HG02840 (cell line): ENCODE measurements around the gene CBX1.

Experiments used
- ATAC-seq: cut with Tn5 transposase; IDR thresholded peaks from one replicate; pipeline ENCODE4 v1.9.1; 2021; ENCODE audit warnings: mild to moderate bottlenecking, moderate library complexity, moderate number of reproducible peaks; ENCODE audit not compliant: unreplicated experiment, low FRiP score

CBX1 gene

DNA sequence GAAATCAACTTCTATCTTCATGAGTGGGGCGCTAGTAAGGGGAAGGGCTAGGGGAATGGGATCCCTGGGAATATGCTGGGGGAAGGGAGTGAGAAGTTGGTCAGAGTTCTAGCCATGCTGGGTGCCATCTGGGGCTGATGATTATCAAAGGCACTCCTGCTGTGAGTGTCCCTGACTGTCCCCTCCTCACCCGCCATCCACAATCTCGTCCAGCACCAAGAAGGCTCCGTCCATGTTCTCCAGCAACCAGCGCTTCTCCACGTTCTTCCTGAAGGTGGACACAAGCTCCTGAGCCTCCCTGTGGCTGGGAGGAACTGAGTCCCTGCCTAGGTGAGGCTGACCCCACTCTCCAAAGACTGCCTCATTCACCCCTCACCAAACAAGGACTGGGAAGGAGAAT, 69.3 kb downstream of the CBX1 start:
- no peak for ATAC-seq

DNA sequence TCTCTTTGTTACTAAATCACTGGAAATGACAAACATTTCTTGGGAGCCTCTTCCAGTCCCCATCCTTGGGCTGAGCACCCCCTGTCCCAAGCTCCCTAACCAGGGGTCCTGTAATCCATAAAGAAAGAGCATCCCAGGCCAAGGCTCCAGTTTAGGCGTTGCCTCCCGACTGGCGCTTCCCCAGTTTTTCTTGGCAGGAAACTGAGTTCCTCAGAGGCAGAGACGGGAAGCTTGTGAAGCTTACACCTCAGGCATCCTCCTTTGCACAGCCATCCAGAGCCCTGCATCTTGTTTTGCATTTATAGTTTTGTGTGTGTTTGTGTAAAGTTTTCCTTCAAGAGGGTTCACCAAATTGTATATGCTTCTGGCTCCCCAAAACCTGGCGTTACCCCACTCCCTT, 70.7 kb downstream of the CBX1 start:
- ATAC-seq = no peak

DNA sequence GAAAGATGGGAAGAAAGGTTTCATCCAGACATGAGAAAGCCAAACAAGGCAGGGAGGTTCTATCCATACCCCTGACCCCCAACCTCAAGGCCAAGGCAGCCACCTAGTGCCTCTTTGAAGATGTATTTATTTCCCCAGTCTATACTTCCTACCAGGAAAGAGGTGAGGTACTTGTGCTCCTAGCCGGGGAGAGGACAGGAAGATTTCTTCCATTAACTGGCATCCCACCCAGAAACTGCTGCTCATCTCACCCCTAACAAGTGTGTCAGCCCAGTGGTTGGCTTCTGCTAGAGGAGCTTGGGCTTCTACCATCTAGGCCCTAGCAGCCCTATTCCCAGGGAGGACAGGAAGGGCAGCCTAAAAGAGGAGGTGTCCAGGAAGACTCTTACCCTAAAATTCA, 72.5 kb downstream of the CBX1 start:
- ATAC-seq = no peak

DNA sequence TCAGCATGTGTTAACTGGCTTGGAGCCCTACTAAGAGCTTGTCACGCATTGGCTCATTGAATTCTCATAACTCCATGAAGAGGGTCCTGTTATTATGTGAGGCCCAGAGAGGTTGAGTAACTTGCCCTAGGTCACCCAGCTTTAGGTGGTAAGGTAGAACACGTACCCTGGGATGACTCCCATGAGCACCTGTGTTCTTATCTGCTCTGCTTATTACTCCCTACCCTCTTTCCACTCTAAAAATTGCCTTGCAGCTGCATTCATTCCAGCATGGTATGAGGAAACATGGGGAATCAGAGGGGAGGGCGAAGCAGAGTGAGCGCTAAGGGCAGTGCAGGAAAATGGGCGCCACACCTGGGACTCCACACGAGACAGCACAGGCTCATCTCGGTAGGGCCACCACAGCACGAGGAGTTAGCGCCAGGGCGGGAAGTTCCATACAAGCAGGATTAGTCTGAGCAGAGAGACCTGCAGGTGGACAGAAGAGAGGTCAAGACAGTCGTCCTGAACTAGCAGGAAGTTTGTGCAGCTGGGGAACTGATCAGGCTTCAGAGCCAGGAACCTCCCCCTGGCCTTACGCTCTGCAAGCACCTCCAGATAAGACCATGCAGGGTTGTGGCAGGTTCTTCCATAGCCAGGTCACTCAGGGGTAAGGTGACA, 73.8 kb downstream of the CBX1 start:
- ATAC-seq = no peak

DNA sequence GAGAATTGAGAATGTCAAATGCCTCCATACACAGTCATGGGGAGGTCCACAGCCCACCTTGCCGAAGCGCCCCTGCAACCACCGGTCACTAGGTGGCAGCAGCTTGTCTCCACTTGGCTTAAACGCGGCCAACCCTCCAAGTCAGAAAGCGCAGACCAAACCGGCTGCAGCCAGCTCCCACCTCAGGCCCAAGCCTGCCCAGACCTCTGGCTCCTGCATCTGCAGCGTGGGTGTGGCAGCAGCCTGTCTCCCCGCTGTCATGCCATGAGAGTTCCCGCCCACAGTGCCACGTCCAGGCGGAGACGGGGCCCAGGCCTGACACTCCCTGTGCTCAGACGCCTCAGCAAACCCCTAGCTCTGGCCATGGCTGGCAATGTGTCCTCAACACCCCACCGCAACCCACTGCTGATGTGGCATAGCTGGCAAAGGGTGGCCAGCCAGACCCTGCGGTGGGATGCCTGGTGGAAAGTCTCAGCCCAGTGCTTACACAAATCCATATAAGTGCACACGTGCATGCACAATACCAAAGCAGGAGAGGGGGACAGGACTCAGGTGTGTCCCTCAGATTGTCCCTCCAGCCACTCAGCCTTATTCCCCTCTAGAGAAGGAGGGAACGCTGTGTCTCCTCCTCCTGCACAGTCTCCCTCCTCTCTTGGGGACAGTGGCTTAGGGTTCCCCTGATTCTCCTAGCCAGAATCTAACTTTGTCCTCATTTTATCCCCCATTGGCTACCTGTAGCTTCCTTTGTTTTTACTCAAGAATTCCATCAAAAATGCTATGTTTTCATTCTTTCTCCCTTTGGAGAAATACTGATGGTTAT, 74.6 kb downstream of the CBX1 start:
- no peak for ATAC-seq

DNA sequence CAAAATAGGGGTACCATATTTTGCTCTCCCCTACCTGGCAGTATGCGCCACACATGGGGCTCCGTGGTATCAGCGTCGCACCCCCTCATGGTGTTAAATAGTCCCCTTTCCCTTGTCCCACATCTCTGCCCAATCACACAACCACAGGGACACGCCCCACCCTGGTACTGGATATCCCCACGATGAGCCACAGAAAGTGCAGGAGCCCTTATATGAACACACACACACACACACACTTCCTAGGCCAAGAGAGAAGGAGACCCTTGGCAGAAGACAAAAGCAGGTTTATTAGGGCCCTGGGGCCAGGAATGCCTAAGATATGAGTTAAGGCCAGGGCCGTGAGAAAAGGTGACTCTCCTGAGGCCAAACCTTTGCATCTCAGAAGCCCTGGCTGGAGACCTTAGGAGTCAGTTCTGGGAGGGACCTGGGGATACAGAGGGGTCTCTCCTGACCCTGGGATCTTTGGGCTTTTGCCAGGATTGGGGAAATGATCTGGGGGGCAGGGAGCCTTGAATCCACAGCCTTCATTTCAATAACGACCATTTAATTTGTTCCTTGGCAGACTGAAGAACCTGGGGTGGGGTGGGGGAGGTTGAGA, 75.3 kb downstream of the CBX1 start:
- ATAC-seq = no peak

DNA sequence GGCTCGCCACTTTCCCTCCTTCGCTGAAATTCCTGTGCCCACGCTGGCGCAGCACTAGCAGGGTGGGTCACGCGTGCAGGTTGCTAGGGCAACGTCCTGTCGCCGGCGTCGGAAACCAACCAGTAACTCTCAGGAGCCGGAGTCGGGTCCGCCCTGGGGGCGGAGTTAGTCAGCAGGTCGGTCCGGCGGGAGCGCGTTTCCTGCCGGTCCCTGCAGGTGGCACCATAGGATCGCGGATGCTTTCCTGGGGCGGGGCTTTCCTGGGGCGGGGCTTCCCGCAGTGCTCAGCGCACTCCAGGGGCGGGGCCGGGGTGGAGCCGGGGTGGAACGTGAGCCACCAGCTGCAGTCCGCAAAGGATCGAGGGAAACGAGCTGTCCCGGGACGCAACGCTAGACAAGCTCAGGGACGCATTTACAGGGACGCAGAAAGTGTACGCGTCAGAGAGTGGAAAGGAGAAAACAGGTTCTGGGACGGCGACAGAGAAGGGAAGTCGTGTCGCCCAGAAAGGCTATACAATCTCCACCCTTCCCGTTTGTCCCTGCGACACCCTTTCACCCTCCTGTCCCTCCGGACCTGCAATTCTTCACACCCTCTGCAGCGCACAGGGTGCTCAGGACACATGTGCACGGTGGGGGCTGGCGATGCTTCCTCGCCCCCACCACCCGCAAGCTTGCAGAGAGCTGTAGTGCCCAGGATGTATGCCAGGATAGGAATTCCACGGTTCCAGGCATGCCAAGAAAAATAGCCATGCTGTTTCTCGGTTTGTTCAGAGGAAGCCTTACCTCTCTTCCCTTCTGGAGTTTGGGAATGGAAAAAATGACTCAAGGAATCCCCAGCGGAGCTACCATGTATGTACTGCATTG, 76.0 kb downstream of the CBX1 start:
- peak; percentile 86 for ATAC-seq

DNA sequence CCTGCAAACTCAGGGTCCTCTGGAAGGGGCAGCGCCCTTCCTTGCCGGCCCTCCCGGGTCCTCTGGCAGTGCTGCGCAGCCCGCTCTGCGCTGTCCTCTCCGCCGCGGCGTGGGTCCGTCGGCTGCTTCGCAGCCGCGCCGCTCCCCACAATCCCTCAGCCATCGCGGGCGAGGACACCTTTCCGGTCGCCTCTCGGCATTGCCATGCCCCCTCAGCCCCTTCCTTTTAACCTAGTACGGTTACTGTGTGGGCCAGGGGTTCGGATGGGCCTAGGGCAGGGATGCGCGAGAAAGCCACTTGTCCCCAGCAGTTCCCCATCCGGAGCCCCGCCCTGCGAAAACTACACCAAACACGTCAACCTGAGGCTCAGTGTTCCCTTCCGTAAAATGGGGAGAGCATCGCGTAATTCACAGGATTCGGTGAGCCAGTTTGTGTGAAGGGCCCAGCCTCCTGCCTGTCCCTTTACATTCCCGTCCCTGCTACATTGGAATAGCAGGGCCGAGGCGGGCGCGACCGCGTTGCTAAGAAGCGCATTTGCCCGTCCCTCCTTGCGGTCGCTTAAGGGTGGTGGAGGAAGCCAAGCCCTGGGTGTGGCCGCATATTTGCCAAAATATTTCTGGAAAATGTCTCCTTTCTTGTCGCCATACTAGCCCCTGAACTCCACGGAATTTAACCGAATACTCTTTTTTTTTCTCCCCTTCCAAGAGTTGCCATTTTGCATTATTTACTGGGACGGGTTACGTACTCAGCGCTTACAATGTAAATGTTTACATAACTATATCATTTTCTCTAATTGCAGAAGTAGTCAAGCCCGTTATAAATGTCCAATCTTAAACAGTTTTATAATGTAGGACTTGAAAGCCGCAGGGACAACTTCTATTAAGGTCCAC, 76.9 kb downstream of the CBX1 start:
- no peak for ATAC-seq

DNA sequence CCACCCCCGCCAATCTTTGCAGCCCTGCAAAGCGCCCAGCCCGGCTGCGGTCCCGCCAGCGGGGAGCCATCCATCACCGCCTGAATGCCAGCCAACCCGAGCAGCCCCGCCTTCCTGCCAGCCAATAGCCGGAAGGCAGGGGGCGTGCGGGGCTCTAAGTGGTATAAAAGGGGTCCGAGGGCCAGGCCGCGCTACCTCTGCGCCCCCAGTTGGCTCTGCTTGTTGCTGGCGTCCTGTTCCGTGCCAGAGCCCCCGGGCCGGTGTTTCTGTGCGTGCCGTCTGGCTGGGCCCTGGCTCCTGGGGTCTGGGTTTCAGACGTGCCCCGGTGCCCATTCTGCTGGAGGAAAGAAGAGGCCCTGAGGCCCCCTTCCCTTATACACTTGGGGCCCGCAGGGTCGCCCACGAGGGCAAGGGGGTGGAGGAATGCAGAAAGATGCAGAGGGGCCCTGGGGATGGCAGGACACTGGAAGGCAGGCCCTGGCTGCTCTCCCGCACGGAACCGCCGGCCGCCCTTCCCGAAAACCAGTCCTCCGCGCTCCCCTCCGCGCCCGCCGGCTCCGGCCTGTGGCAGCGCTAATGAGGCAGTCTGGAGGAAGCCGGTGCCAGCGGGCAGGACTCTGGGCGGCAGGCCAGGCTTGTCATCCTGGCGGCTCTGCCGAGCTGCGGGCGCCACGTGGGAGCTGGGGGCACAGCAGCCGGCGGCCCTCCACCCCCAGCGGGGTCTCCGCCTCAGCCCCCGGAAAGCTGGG, 77.7 kb downstream of the CBX1 start:
- ATAC-seq = no peak

DNA sequence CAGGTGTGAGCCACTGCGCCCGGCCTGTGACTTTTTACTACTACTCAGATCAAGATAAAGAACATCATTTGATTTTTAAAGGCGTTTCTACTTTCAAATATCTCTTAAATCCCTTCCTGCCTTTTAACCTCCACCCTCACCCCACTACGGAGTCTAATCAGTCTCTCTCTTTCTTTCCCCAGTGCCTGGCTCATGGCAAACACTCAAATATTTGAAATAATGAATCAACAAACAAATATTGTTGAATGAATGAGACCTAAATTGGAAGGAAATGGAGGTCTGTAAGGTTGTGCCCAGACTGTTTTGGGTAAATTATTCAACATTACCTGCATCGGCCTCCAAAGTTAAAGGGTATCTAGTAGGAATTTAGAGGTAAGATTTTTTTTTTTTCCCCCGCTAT, 78.4 kb downstream of the CBX1 start:
- ATAC-seq = no peak

DNA sequence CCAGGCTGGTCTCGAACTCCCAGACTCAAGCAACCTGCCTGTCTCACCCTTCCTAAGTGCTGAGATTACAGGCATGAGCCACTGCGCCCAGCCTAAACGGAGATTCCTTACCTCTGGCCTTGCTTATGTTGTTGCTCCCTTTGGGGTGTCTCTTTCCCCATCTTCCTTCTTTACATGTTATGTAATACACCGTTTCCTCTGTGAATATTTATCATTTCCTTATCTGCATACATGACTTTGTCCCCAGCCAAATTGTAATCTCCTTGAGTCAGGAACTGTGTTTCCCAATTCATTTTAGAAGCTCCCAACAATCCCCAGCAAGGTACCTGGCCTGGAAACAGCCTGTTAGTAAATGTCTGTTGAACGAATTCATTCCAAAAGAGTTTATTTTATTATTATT, 79.3 kb downstream of the CBX1 start:
- no peak for ATAC-seq
